UCSD-AML1 (cell line): ENCODE data around the gene ADAM10.

Experiments used
- DNase-seq: peaks from one replicate; lab custom pipeline; 2025; ENCODE audit not compliant: unreplicated experiment; lab: John Stamatoyannopoulos, UW

Gene ADAM10

DNA sequence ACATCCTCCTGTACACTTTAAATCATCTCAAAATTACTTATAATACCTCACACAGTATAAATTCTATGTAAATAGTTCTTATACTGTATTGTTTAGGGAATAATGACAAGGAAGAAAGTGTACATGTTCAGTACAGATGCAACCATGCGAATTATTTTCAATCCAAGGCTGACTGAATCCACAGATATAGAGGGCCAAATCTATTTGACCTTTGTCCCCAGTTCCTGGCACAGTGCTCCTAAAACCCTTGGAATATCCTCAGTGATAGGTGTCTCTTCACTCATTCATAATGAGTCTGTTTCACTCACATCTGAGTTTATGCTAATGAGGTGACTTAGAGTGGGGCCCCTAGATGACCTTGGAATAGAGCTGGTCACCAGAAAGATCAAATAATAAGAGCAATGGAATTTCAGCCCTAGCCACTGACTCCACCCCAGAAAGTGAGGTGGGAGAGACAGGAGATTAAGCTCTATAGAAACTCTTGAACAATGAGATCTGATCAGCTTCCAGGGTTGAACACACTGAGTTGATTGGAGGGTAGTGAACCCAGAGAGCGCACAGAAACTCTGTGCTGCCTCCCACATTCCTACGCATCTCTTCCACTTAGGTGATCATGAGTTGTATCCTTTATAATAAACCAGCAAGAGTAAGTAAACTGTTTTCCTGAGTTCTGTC is 65.3 kb downstream of the ADAM10 start:
- no peak for DNase-seq

DNA sequence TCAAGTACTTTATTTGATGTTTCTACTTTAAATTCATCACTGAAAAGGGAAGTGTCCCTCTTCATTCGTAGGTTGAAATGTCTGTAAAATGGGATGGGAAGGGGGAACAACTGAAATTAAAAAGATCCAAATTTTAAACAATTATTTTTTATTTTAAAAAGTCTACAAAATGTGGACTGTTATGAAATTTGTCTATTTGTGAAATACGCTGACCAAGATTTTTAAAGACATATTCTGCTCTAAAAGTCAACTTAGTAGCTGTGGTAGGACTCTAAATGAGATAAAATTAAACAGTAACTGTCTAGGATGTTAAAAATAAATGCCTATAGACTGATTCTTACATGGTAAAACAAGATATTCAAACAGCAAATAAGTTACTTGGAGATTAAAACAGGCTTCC is 67.3 kb downstream of the ADAM10 start:
- DNase-seq = no peak

DNA sequence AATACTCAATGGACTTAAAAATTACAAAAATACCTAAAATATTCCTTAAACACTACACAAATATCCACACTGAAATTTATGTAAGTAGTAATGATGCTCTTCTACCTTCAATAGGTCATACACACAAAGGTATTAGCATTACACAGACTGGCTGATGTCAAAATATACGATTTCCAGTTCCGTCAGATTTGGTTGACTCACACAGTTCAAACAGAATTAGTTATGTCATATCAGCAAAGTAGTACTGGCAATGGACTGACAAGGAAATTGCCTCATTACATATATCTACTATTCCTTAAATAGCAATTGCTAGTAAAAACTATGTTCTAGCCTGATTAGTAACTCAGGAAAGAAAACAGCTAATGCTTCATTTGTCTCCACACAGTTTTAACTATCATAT is 70.8 kb downstream of the ADAM10 start:
- no peak for DNase-seq

DNA sequence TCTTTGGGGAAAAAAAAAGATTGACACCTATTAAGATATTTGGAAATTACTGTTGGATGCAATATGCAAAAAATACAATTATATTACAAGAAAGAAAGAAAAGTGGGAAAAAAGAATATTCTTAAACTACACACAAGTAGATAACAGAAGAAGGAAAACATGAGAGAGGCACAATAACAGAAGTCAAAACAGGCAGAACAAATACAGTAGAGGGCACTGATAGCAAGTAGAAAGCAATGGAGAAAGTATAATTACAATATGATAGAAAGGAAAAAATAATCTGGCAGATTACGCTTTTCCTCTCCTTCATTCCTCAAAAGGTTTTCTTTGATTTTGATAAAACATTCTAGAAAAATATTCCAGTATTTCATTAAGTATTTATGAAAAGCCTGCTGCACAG is 72.1 kb downstream of the ADAM10 start:
- DNase-seq = no peak

DNA sequence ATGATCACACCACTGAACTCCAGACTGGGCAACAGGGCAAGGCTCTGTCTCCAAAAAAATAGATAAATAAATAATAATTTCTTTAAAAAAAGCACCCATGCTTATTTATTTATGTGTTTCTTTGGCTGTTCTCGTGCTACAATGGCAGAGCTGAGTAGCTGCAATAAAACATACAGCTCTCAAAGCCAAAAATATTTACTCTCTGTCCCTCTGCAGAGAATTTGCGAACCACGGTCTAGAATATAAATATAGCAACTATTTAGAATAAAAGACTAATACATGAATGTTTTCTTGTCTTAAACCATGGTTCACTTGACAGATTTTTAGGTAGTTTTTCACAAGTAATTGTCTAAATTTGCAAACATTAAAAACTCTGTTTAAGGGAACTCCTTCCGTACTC is 72.7 kb downstream of the ADAM10 start:
- no peak for DNase-seq

DNA sequence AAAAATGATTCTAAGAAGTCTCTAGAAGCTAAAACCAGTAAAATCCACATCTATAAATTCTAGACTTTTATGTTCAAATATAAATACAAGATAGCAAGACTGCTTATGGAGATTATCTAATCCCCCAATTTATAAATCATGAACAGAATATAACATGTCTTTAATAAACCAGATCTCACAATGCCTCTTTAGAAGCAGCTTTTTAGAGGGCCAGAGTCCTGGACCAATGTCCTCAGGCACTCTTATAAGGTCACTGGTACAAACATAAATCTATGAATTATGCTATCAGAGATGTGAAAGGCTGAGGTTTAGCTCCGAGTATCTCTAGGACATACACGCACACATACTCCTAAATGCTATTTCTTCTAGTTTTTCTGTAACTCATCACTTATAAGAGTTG is 78.3 kb downstream of the ADAM10 start:
- no peak for DNase-seq

DNA sequence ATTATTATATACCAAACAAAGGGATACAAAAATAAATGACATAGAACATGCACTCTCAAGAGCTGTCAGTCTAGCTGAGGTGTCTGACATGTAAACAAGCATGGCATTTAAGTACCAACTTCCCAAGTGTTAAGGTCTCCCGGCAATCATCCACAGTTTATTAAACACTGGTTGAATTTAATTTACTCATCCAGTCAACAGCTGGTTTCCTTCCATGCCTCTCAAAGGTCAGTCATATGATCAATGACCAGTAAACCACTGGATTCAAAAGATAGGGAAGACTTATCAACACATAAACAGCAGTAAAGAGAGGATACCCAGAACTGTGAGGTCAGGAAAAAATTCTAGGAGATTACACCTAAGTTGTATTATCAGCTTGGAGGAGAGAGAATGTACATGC is 80.4 kb downstream of the ADAM10 start:
- no peak for DNase-seq

DNA sequence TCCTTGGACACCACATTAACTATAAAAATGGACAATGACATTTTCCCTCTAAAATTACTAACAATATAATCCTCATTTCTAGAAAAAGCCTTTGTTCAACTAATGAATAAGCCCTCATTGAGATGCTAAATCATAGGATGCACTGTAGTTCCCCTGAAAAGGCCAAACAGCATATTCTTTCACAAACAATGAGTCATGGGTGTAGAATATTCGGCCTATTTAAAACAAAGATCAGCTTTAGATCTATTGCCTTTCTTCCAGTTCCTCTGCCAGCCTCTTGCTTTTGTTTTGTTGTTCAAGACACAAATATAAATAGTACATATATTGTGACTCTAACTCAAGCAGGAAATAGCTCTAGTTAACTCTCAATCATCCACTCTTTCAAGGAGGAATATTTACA is 82.5 kb downstream of the ADAM10 start:
- DNase-seq = no peak

DNA sequence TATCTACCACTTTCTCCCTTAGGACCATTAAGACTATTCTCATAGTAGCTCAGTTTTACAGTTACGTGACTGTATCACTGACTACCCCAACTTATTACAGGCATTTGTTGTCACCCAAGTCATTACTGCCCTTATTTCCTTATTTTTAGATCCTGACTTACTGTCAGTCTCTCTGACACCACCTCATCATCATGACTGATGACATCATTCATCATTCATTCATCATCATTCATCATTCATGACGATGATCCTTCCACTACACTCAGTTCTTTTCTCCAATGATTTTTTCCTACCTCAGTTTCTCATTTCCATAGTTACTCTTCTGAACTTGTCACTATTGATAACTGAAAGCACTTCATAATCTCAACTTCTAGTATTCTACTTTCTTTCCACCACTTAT is 83.8 kb downstream of the ADAM10 start:
- DNase-seq = no peak

DNA sequence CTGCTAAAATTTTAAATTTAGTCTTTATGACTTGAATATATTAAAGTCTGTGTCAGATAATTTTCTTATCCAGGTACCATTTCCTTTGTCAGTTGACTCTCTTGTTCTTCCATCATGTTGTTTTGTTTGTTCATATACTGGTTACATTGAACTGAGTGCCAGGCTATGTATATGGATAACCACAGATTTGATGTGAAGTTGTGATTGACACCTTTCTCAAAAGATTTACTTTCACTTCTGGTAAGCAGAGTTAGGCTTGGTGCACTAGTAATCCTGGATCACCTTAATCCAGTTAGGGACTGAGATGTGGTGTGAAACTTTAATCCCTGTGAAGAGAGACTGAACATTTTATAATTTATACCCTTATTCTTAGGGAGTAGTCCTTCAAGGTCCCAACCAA is 99.4 kb downstream of the ADAM10 start:
- no peak for DNase-seq

DNA sequence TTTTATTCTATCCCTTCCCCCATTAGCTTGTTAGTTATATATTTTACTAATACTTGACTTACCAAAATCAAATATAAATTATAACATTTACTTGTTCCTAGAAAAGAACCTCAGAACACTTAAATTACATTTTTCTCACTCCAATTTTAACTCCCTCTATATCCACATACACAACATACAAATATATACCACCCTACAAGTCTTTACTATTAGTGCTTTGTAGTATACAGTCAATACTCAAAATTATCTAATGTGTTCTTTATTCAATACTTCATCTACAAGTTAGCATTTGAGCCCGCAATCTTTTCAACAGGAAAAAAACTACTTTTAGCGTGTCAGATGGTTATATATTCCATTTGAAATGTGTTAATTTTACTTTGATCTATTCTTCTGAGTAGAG is 100.3 kb downstream of the ADAM10 start:
- no peak for DNase-seq

DNA sequence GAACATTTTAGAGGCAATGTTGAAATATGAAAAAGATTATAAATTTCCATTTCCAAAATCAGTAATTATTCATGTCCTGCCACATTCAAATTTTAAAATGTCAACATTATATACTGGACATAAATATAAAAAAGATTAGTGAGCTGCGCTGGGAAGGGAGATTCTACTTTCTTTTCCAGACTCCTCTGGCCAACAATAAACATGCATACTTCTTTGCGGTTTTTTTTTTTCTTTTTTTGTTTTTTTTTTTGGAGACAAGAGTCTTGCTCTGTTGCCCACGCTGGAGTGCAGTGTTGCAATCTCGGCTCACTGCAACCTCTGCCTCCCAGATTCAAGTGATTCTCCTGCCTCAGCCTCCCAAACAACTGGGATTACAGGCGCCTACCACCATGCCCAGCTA is 105.5 kb downstream of the ADAM10 start:
- DNase-seq = no peak

DNA sequence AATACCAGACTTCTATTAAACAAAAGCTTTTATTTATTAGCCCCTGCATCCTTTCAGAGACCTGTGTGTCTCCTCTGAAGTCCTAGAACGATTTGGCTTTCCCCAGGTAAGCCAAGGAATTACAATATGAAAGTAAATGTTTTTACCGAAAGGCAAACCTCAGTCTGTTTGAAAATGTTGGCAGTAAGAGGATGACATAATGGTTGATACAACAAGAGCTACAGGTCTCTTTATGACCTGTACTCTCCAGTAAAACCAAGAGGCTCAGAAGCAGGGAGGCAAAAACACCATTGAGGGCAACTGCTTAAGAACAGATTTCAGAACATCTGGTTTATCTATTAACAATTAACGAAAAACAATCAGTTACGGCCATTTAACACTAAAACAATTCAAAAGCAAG is 107.8 kb downstream of the ADAM10 start:
- no peak for DNase-seq

DNA sequence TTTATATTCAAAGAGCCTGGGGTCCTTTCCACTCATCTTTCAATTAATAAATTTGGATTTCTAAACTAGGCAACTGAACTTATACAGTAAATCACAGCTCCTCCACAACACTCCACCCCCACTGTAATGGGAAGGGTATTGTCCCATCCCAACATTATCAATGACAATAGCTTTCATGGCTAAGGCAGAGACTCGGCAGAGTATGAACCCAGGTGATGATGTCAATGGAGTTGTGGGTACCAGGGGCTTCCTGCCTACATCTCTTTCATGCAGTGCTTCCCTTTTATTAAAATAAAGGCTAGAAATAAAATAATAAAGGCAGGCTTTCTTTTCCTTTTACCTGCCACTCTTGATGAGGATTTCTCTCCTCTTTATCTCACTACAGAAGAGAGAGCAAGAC is 109.5 kb downstream of the ADAM10 start:
- DNase-seq = no peak

DNA sequence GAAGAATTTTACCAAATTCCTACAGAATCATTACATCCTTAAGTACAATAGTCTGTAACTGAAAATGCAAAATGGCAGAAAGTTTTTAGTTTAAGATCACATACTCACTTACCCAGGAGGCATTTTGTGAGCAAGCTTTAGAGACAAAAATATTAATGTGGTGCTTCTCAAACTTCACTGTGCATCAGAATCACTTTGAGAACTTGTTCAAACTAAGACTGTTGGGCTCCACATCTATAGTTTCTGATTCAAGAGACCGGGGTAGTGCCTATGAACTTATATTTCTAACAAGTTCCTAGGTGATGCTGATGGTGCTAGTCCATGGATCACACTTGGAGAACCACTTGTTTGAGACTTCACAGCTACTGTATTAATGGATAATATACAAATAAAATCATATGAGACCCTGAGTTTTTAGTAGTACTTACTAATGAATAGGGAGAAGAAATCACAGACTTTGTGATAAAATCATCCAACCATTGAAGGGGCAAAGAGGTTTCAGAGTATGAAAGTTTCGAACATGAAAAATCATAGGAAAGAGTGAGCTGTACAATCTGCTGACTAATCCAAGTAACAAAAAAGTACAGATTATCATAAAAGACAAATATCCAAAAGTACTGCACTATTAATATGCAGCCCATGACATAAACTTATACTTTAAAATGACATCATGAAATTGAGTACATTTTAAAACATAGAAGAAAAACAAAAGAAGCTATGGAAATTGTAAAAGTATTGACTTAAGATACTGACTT is 110.3 kb downstream of the ADAM10 start:
- DNase-seq = no peak

DNA sequence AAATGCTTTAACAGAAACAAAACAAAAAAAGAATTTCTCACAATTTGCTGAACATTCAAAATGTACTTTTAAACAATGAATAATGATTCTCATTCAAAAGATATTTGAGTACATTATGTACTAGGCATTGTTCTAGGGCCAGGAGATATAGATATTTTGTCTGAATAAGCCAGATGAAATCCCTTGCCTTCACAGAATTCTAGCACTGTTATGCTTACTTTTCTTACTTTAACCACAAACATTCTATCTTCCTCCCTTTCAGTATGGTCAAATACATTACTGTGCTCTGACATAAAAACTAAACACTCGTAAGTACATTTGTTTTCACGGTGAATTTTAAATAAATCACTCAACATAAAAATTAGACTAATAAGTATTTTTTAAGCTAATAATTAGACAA is 116.7 kb downstream of the ADAM10 start:
- no peak for DNase-seq

DNA sequence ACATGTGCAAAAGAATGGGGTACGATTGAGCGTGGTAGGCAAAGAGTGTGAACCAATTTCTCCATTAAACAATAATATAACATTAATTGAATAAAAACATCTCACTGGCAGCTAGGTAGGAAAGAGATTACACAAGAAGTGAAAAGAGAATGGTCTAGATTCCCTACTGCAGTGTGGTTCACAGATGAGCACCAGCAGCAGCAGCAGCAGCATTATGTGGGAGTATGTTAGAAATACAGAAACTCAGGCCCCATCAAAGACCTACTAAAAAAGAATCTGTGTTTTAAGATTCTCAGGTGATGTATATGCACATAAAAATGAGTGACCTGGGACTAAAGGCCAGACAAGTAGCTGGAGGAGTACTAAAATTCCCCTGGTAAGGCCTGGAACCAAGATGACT is 118.2 kb downstream of the ADAM10 start:
- DNase-seq = no peak

DNA sequence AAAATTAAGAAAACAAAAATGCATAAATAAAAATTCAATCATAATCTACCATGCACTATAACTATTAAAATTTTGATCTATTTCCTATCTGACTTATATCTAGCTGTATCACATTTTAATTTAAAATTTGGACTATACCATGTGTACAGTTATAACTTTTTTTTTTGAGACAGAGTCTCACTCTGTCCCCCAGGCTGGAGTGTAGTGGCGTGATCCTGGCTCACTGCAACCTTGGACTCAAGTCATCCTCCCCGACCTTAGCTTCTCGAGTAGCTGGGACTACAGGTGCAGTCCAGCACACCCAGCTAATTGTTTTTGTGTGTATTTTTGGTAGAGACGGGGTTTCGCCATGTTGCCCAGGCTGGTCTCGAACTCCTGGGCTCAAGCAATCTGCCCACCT is 119.9 kb downstream of the ADAM10 start:
- DNase-seq = no peak

DNA sequence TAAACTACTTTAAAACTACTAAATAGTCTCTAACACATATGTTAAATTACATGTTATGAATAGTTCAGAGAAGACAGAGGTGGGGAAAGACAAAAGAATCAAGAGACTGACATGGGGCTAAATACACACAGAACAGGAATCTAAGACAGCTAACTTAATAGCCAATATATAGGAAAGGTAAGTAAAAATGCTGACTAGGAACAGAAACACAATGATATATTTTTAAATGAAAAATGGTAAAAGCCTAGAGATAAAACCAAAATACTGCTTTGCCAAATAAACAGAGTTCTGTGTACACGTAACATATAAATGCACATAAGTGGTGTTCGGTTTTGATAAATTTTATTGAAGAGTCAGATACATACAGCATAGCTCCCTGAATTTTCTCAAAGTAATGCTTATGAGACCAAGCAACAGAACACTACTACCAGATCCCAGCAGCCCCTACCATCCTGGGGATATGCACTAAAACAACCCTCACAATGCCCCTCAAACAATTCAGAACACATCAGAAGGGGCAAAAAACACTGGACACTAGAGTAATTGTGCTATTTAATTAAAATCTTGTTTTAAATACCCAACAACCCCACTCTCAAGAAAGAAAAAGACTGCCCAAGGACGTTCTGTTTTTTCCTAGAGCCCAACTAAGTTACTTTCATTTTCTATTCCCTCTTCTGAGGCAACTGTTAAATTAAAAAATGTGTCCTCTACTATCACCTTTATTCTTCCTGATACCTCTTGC is 121.1 kb downstream of the ADAM10 start:
- DNase-seq = no peak

DNA sequence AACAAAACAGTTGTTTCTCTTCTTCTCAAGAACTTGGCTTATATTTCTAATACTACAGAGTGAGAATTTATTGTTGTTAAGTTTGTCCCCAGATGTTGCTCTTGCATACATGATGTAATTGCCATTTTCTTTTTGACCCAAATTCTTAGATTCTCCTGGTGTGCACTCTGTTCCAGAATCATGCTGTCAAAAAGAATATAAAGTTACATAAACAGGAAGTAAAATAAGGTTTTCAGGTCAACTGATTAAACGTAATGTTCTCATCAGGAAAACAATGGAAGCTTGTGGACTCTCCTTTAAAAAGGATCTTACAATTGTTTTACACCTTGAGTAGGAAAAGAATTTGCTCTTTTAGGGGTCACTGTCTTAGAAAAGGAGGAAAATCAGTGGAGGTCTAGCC is 121.8 kb downstream of the ADAM10 start:
- no peak for DNase-seq

DNA sequence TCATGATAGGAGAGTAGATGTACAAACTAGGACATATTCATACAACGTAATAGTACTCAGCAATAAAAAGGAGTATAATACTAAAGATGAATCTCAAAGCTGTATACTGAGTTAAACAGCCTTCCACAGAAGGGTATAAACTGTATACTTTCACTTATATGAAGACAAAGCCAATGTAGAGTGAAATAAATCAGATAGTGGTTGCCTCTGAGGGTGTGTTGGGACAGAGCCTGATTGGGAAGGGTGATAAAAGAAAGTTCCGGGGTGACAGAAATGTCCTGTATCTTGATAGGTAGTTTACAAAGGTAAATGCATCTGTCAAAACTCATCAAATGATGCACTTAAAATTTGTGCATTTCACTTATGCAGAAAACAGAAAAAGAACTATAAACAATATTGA is 122.5 kb downstream of the ADAM10 start:
- DNase-seq = no peak

DNA sequence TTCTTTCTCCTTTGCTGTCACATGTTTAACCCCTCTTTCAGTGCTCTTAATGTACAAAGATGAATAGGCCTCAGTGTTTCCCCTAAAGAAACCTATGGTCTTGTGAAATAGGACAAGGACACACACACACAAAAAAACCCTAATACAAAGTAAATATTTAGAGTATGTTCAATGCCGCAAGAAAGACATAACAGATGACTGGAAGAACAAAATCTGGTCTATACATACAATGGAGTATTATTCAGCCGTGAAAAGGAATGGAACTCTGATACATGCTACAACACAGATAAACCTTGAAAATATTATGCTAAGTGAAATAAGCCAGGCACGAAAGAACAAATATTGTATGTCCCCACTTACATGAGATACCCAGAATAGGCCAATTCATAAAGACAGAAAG is 123.1 kb downstream of the ADAM10 start:
- no peak for DNase-seq
